ENCODE measurements around the gene IRF2BP2.

The IRF2BP2 gene

DNA sequence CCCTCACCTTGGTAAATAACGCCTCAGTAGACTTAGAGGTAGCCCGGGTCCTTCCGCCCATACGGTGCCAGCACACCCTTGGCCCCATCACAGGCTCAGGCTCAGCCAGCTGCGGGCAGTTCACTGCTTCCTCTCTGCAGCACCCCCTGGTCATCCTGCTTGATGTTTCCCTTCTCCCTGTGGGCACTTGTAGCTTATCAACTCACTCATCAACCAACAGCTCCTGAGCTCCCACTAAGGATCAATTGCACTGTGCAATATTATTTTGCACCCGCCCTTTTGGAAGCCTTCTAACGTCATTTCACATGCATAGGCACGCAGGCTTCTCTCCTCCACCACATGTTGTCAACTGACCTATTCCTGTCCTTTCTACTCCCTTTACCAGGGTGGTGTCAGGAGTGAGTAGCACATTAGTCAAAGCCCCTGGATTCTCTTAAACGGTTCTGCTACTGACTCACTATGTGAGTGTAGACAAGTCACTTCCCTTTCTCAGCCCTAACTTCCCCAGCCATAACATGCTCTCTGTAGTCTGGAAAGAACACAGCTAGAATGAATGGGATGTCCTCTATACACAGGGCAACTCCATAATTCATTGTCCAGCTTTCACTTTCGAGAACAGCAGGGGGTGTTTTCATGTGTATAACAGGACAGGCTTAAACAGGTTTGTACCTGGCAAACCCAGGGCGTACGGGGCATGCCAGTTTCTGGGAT, 47.1 kb upstream of the IRF2BP2 start:
- Histone ChIP-seq H3K27ac (ENCODE audit: low read length) (no peak overlapping the region), H3K36me3 (ENCODE audit: insufficient read depth, low read length) (no peaks in the 10 kb centered on the region), H3K4me2 (ENCODE audit: insufficient read depth, low read length) (no peak overlapping the region), H4K20me1 (ENCODE audit: insufficient read depth, low read length) (no peaks in the 10 kb centered on the region), H2AFZ (ENCODE audit: low read depth, low read length) (no peak overlapping the region), H3K27me3 (ENCODE audit: insufficient read depth, low read length, poor library complexity) (no peaks in the 10 kb centered on the region), H3K9me3 (ENCODE audit: insufficient read depth, low read length, severe bottlenecking) (no peaks in the 10 kb centered on the region), H3K9ac (ENCODE audit: low read depth, low read length) (no peak overlapping the region), H3K79me2 (ENCODE audit: insufficient read depth, low read length) (no peaks in the 10 kb centered on the region), H3K4me1 (ENCODE audit: insufficient read depth, low read length) (no peaks in the 10 kb centered on the region), H3K4me3 (ENCODE audit: low read depth in 1 of 2, low read length in 2 of 2) (no peak overlapping the region)
- peak; percentile 31; the same call in 1 of the 3 replicates for ATAC-seq (ENCODE audit: insufficient read depth, low read depth)
- DNase-seq = no peak
- TF ChIP-seq, protein P1, sequence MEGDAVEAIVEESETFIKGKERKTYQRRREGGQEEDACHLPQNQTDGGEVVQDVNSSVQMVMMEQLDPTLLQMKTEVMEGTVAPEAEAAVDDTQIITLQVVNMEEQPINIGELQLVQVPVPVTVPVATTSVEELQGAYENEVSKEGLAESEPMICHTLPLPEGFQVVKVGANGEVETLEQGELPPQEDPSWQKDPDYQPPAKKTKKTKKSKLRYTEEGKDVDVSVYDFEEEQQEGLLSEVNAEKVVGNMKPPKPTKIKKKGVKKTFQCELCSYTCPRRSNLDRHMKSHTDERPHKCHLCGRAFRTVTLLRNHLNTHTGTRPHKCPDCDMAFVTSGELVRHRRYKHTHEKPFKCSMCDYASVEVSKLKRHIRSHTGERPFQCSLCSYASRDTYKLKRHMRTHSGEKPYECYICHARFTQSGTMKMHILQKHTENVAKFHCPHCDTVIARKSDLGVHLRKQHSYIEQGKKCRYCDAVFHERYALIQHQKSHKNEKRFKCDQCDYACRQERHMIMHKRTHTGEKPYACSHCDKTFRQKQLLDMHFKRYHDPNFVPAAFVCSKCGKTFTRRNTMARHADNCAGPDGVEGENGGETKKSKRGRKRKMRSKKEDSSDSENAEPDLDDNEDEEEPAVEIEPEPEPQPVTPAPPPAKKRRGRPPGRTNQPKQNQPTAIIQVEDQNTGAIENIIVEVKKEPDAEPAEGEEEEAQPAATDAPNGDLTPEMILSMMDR (IDR thresholded peaks at IDR 0.05; ENCODE audit: borderline replicate concordance, extremely low read depth, low read length, poor library complexity, severe bottlenecking) = no peak
- no peak for TF ChIP-seq EZH2 (IDR thresholded peaks at IDR 0.05; ENCODE audit: borderline replicate concordance, low read depth, low read length, severe bottlenecking)

DNA sequence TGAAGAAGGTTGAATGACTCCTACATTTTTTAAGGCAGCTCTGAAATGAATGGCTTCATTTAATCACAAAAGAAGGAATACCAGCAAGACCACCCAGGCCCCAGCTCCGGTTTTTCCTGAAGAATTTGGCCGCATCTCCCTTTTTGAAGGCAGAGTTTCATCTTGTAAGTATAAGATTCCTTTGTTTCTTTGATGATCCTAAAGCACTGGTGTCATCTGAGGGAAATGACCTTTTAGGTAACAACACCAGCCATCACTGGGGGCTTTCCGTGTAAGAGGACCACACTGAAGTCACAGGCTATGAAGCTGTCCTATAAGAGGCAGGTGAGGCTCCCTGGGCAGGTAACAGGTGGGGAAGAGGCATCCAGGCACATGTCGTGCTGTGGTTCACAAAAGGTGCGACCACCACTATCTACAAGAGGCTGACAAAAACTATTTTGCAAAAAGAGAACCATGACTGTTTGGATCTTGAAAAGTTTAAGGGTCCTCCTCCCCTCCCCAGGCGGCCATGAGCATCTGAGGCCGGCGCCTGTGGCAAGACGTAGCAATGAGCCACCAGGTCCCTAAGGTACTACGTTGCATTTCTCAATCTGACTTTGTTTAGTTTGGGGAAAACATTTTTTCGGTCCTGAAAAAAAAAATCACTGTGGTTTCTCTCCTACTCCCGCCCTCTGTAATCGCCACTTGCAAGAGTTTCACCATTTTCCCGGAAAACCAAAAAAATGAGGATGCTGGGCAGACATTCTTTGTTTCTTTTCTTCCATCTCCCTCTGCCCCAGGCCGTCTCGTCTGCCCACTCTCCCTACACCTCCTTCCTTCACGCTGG, 46.3 kb upstream of the IRF2BP2 start:
- Histone ChIP-seq H3K27ac (ENCODE audit: low read length) (no peak overlapping the region), H3K4me1 (ENCODE audit: insufficient read depth, low read length) (no peaks in the 10 kb centered on the region), H3K79me2 (ENCODE audit: insufficient read depth, low read length) (no peaks in the 10 kb centered on the region), H3K9me3 (ENCODE audit: insufficient read depth, low read length, severe bottlenecking) (no peaks in the 10 kb centered on the region), H3K27me3 (ENCODE audit: insufficient read depth, low read length, poor library complexity) (no peaks in the 10 kb centered on the region), H3K4me3 (ENCODE audit: low read depth in 1 of 2, low read length in 2 of 2) (no peak overlapping the region), H4K20me1 (ENCODE audit: insufficient read depth, low read length) (no peaks in the 10 kb centered on the region), H3K36me3 (ENCODE audit: insufficient read depth, low read length) (no peaks in the 10 kb centered on the region), H2AFZ (ENCODE audit: low read depth, low read length) (no peak overlapping the region), H3K4me2 (ENCODE audit: insufficient read depth, low read length) (no peak overlapping the region), H3K9ac (ENCODE audit: low read depth, low read length) (no peak overlapping the region)
- TF ChIP-seq, protein P1 (IDR thresholded peaks at IDR 0.05; ENCODE audit: borderline replicate concordance, extremely low read depth, low read length, poor library complexity, severe bottlenecking) = no peak
- TF ChIP-seq EZH2 (IDR thresholded peaks at IDR 0.05; ENCODE audit: borderline replicate concordance, low read depth, low read length, severe bottlenecking) = no peak
- no peak for ATAC-seq (ENCODE audit: insufficient read depth, low read depth)
- no peak for DNase-seq

DNA sequence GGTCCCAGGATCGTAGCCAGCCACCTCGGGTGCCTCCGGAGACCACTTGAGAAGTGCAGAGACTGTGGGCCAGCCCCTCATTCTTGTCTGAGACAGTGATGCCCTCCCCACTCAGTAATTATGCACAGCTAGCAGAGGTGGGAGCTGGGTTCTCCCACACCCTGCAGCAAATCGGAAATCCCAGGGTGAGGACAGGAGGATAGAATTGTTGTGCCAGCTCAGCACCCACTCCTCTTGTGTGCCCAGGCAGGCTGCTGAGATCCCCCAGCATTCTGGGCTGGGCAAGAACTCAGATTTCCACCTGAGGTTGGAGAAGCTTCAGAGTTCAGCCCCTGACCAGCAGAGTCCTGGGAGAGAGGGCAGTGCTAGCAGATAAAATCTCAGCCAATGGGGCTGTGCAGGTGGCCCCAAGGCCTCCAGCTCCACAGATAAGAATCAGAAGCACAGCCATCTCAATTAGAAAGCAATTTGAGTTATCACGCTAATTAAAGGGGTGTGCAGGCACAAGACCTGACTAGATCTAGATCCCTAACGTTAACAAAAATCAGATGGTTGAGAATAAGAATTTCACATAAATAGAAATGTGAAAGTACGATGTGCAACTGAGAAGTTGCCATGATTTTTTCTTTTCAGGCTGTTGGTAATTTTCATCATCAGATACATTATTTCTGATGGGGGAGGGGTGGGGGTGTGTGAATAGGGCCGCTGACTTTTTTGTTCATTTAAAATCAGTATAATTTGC, 45.5 kb upstream of the IRF2BP2 start:
- Histone ChIP-seq H3K4me2 (ENCODE audit: insufficient read depth, low read length) (no peak overlapping the region), H3K9me3 (ENCODE audit: insufficient read depth, low read length, severe bottlenecking) (no peaks in the 10 kb centered on the region), H3K27me3 (ENCODE audit: insufficient read depth, low read length, poor library complexity) (no peaks in the 10 kb centered on the region), H3K9ac (ENCODE audit: low read depth, low read length) (no peak overlapping the region), H3K79me2 (ENCODE audit: insufficient read depth, low read length) (no peaks in the 10 kb centered on the region), H3K4me1 (ENCODE audit: insufficient read depth, low read length) (no peaks in the 10 kb centered on the region), H3K4me3 (ENCODE audit: low read depth in 1 of 2, low read length in 2 of 2) (no peak overlapping the region), H3K27ac (ENCODE audit: low read length) (no peak overlapping the region), H2AFZ (ENCODE audit: low read depth, low read length) (no peak overlapping the region), H3K36me3 (ENCODE audit: insufficient read depth, low read length) (no peaks in the 10 kb centered on the region), H4K20me1 (ENCODE audit: insufficient read depth, low read length) (no peaks in the 10 kb centered on the region)
- ATAC-seq (ENCODE audit: insufficient read depth, low read depth) (no peak), DNase-seq (no peak)
- TF ChIP-seq, protein P1 (IDR thresholded peaks at IDR 0.05; ENCODE audit: borderline replicate concordance, extremely low read depth, low read length, poor library complexity, severe bottlenecking) = no peak
- TF ChIP-seq EZH2 (IDR thresholded peaks at IDR 0.05; ENCODE audit: borderline replicate concordance, low read depth, low read length, severe bottlenecking) = no peak
